ENCODE measurements around the gene GPC6. TPM values are rescaled to one million over a fixed set of nuclear protein-coding genes. Genes with fewer than 3 reads are reported as not detected.

Gene GPC6
- total and polyA plus RNA-seq, 2 experiments from 2014 or later, result 26.0 to 92.8 TPM

DNA sequence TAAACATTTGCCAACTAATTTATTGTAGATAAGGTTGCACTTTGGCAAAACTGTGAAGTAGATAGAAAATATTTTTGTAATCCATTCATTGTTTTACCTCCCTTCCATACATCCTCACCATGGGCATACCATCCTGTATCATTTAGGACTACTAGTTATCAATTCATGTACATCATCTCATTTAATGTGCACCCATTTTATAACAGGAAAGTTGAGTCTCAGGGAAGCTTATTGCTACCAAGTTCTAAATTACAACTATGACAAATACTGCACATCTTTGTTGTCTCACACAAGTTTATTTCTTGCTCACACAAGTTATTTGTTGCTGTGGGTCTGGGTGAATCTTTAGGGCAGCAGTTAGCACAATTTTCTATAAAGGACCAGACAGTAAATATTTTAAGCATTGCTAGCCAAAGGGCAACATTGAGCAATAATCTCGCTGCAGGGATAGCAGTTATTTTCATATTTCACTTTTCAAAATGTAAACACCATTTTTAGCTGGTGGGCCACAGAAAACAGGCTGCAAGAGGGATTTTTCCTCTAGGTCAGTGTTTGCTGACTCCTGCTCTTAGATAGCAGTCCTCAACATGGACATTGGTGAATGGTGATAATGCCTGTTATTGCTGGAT, 276.5 kb downstream of the GPC6 start:
- 82% methylated on average over 1 of the region's 1 CpG for WGBS (ENCODE audit: low lambda C conversion rate, missing lambda C conversion rate)
- Histone ChIP-seq H3K27ac (no peak overlapping the region), H2AFZ (no peak overlapping the region), H3K9me3 (ENCODE audit: low read depth) (no peaks in the 10 kb centered on the region), H3K4me3 (no peak overlapping the region), H3K27me3 (no peaks in the 10 kb centered on the region), H3K36me3 (replicated peaks; ENCODE audit: insufficient read depth, low read depth) (no peaks in the 10 kb centered on the region), H3K4me2 (no peak overlapping the region), H4K20me1 (ENCODE audit: insufficient read depth, poor library complexity, severe bottlenecking) (no peaks in the 10 kb centered on the region), H3K79me2 (peaks cover 56% of the 10 kb centered on the region), H3K4me1 (ENCODE audit: insufficient read depth) (peaks cover 14% of the 10 kb centered on the region), H3K9me2 (replicated peaks; ENCODE audit: insufficient read depth) (no peaks in the 10 kb centered on the region)
- TF ChIP-seq, protein P1, sequence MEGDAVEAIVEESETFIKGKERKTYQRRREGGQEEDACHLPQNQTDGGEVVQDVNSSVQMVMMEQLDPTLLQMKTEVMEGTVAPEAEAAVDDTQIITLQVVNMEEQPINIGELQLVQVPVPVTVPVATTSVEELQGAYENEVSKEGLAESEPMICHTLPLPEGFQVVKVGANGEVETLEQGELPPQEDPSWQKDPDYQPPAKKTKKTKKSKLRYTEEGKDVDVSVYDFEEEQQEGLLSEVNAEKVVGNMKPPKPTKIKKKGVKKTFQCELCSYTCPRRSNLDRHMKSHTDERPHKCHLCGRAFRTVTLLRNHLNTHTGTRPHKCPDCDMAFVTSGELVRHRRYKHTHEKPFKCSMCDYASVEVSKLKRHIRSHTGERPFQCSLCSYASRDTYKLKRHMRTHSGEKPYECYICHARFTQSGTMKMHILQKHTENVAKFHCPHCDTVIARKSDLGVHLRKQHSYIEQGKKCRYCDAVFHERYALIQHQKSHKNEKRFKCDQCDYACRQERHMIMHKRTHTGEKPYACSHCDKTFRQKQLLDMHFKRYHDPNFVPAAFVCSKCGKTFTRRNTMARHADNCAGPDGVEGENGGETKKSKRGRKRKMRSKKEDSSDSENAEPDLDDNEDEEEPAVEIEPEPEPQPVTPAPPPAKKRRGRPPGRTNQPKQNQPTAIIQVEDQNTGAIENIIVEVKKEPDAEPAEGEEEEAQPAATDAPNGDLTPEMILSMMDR (IDR thresholded peaks at IDR 0.05; ENCODE audit: poor library complexity), result no peak
- TF ChIP-seq EZH2phosphoT487 (IDR thresholded peaks at IDR 0.05; ENCODE audit: low read depth, severe bottlenecking, unreplicated experiment) (no peak), EZH2 (IDR thresholded peaks at IDR 0.05; ENCODE audit: borderline replicate concordance) (no peak)
- DNase-seq (ENCODE audit: low spot score), result no peak

DNA sequence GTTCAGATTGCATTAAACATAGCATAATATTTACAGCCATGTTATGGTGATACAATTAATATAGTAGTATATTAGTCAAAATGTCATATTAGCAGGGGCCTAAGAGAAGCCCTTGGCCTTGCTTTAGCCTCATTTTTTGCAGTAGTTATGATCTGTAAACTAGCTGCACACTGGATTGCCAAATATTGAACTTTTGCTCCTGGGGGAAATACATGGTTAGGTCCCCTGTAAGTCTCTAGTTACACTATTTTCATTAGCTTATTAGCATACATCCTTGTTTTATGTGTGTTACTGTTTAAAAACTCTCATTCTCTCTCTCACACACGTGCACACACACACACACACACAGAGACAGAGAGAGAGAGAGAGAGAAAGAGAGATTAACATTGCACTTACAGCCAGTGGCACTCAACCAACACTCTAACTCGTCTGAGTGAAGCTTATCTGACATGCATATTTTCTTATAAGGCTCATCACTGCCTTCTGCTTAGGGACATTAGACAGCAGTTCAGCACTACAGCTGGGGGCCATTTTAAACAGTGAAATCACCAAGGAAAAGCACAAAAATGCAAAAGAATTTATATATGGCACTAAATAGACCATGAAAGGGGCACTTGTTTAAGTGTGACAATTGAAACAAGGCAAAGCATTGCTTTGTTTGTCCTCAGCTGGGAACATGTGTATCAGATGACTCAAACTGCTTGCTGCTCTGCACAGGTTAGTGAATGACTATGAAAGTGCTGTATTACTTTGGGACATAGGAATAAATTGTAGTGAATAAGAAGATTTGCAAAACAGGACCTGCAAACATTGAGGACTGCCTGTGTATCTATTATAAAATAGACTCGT, 278.7 kb downstream of the GPC6 start:
- H3K36me3 ChIP-seq (replicated peaks; ENCODE audit: insufficient read depth, low read depth), result no peaks in the 10 kb centered on the region
- TF ChIP-seq, protein P1 (IDR thresholded peaks at IDR 0.05; ENCODE audit: poor library complexity), result no peak
- TF ChIP-seq EZH2 (IDR thresholded peaks at IDR 0.05; ENCODE audit: borderline replicate concordance) (no peak), EZH2phosphoT487 (IDR thresholded peaks at IDR 0.05; ENCODE audit: low read depth, severe bottlenecking, unreplicated experiment) (no peak)
- H3K4me3 ChIP-seq, result no peak overlapping the region
- H2AFZ ChIP-seq, result peak overlapping the region; percentile 0
- WGBS (ENCODE audit: low lambda C conversion rate, missing lambda C conversion rate), result 51% methylated on average over 3 of the region's 3 CpGs
- no peaks in the 10 kb centered on the region for H3K9me2 ChIP-seq (replicated peaks; ENCODE audit: insufficient read depth)
- DNase-seq (ENCODE audit: low spot score), result peak; percentile 13
- peak overlapping the region; percentile 24 for H3K4me2 ChIP-seq
- peaks cover 49% of the 10 kb centered on the region for H3K79me2 ChIP-seq
- H3K27ac ChIP-seq, result peak overlapping the region; percentile 3
- peaks cover 14% of the 10 kb centered on the region for H3K4me1 ChIP-seq (ENCODE audit: insufficient read depth)
- H3K27me3 ChIP-seq, result no peaks in the 10 kb centered on the region
- no peaks in the 10 kb centered on the region for H3K9me3 ChIP-seq (ENCODE audit: low read depth)
- no peaks in the 10 kb centered on the region for H4K20me1 ChIP-seq (ENCODE audit: insufficient read depth, poor library complexity, severe bottlenecking)

DNA sequence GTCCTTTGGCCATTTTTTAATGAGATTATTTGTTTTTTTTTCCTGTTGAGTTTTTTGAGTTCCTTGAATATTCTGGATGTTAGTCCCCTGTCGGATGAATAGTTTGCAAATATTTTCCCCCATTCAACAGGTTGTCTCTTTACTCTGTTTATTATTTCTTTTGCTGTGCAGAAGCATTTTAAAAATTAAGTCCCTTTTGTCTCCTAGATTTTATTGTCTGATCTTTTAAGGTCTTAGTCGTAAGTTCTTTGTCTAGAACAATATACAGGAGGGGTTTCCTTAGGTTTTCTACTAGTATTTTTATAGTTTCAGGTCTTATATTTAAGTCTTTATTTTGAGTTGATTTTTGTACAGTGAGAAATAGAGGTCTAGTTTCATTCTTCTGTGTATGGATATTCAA, 284.4 kb downstream of the GPC6 start:
- TF ChIP-seq, protein P1 (IDR thresholded peaks at IDR 0.05; ENCODE audit: poor library complexity), result no peak
- TF ChIP-seq EZH2 (IDR thresholded peaks at IDR 0.05; ENCODE audit: borderline replicate concordance) (no peak), EZH2phosphoT487 (IDR thresholded peaks at IDR 0.05; ENCODE audit: low read depth, severe bottlenecking, unreplicated experiment) (no peak)
- H3K4me1 ChIP-seq (ENCODE audit: insufficient read depth), result peaks cover under 1% of the 10 kb centered on the region
- H3K36me3 ChIP-seq (replicated peaks; ENCODE audit: insufficient read depth, low read depth), result no peaks in the 10 kb centered on the region
- no peaks in the 10 kb centered on the region for H3K9me2 ChIP-seq (replicated peaks; ENCODE audit: insufficient read depth)
- H3K27ac ChIP-seq, result no peak overlapping the region
- DNase-seq (ENCODE audit: low spot score), result no peak
- H3K9me3 ChIP-seq (ENCODE audit: low read depth), result no peaks in the 10 kb centered on the region
- H3K79me2 ChIP-seq, result peaks cover 66% of the 10 kb centered on the region
- H4K20me1 ChIP-seq (ENCODE audit: insufficient read depth, poor library complexity, severe bottlenecking), result peaks cover 3% of the 10 kb centered on the region
- no peak overlapping the region for H3K4me3 ChIP-seq
- H3K27me3 ChIP-seq, result no peaks in the 10 kb centered on the region
- 75% methylated on average over 2 of the region's 2 CpGs for WGBS (ENCODE audit: low lambda C conversion rate, missing lambda C conversion rate)
- no peak overlapping the region for H2AFZ ChIP-seq
- no peak overlapping the region for H3K4me2 ChIP-seq
